Loucy (cell line): Measurements from ENCODE around the gene COL23A1.

ENCODE experiments used
- CTCF ChIP-seq: fragments of 200-600 bp; sonication (generic); conservative IDR thresholded peaks from 2 replicates; pipeline ENCODE4 v1.5.1; 2014; ENCODE audit warnings: mild to moderate bottlenecking, antibody characterized with exemption, low read length
- EZH2phosphoT487 ChIP-seq: fragments of 200-600 bp; IDR thresholded peaks from 2 replicates; pipeline ENCODE4 v1.6.1; 2018; ENCODE audit warnings: antibody characterized with exemption, mild to moderate bottlenecking, moderate library complexity, borderline replicate concordance

GRCh38 chr5:178516504-178517235, 73.5 kb downstream of the COL23A1 start:
- TF ChIP-seq CTCF, result no peak
- no peak for TF ChIP-seq EZH2phosphoT487
